ENCODE measurements around the gene SPACA9. TPM values are rescaled to one million over a fixed set of nuclear protein-coding genes. Genes with fewer than 3 reads are reported as not detected.
A peak's percentile ranks its signal among the peaks of the same experiment; 100 is the strongest.

Gene SPACA9
- total and polyA plus RNA-seq, 2 of the 4 experiments (the other 2 are of a cell fraction), result 0.90 to 4.9 TPM

GRCh38 chr9:132937463-132937901 is 58.8 kb downstream of the SPACA9 start:
- TF ChIP-seq BHLHE40 (IDR thresholded peaks at IDR 0.05; ENCODE audit: low read depth, low read length), result no peak
- TF ChIP-seq NFE2L2 (IDR thresholded peaks at IDR 0.05; ENCODE audit: low read depth, low read length), result no peak
- TF ChIP-seq RFX5 (IDR thresholded peaks at IDR 0.05; ENCODE audit: low read depth, low read length), result no peak
- TF ChIP-seq ELK1 (IDR thresholded peaks at IDR 0.05; ENCODE audit: borderline replicate concordance, low read depth, low read length), result no peak
- TF ChIP-seq SMC3 (IDR thresholded peaks at IDR 0.05; ENCODE audit: low read depth, low read length), result no peak
- no peak for TF ChIP-seq RCOR1 (IDR thresholded peaks at IDR 0.05; ENCODE audit: insufficient replicate concordance, low read length)
- TF ChIP-seq MAZ (IDR thresholded peaks at IDR 0.05; ENCODE audit: borderline replicate concordance, low read depth, low read length), result no peak
- TF ChIP-seq MAFK (IDR thresholded peaks at IDR 0.05; ENCODE audit: low read depth, low read length), result no peak

More at GRCh38 chr9:132937463-132937901, 58.8 kb downstream of the SPACA9 start:
- Histone ChIP-seq H3K14ac (replicated peaks; ENCODE audit: low read depth, low read length) (no peak overlapping the region), H3K79me1 (ENCODE audit: low read depth in 1 of 2, low read length in 2 of 2) (peaks cover 47 to 81% of the 10 kb centered on the region in 2 experiments), H4K20me1 (ENCODE audit: insufficient read depth, low read length) (peaks cover 32% of the 10 kb centered on the region; the same call in 1 of the 2 replicates), H2BK120ac (ENCODE audit: low read depth, low read length) (peak overlapping the region; percentile 5; the same call in 1 of the 2 replicates), H3K9ac (ENCODE audit: low read depth, low read length) (no peak overlapping the region), H2BK5ac (ENCODE audit: low read depth, low read length, poor library complexity, severe bottlenecking) (peak overlapping the region; percentile 26), H3K23ac (ENCODE audit: low read depth, low read length) (0 out of 2 replicates have a peak overlapping the region, but pooled peaks have one; percentile 67), H3K27me3 (ENCODE audit: control insufficient read depth, insufficient read depth, low read length) (no peaks in the 10 kb centered on the region), H3K4me3 (ENCODE audit: insufficient read depth, low read depth, low read length) (no peak overlapping the region), H3K56ac (ENCODE audit: extremely low read depth, insufficient read depth, low read length) (no peak overlapping the region), H4K8ac (ENCODE audit: low read depth in 2 of 2, low read length in 2 of 2) (no peak overlapping the region; a peak in 1 of 4 replicates), H4K91ac (ENCODE audit: insufficient read depth, low read depth, low read length) (no peak overlapping the region), H3K4ac (ENCODE audit: low read depth, low read length) (peak overlapping the region; percentile 11; the same call in 1 of the 2 replicates), H2AK5ac (ENCODE audit: low read depth, low read length) (peak overlapping the region; percentile 21; the same call in 1 of the 2 replicates), H3K4me1 (ENCODE audit: control insufficient read depth, insufficient read depth, low read length) (peaks cover 11% of the 10 kb centered on the region), H2AK9ac (replicated peaks; ENCODE audit: low read depth, low read length, poor library complexity) (no peak overlapping the region), H4K5ac (ENCODE audit: low read depth, low read length) (no peak overlapping the region), H3K9me3 (ENCODE audit: control insufficient read depth, insufficient read depth, low read length) (no peaks in the 10 kb centered on the region), H3K27ac (ENCODE audit: insufficient read depth, low read length) (no peak overlapping the region), H3K4me2 (ENCODE audit: low read depth, low read length) (peak overlapping the region; percentile 13; the same call in 1 of the 2 replicates), H2BK15ac (ENCODE audit: low read depth, low read length) (no peak overlapping the region), H2AFZ (replicated peaks; ENCODE audit: low read length, poor library complexity) (no peak overlapping the region), H3K36me3 (ENCODE audit: control insufficient read depth, insufficient read depth, low read length) (peaks cover 3% of the 10 kb centered on the region), H2BK20ac (ENCODE audit: low read depth, low read length) (no peak overlapping the region), H3K9me1 (ENCODE audit: insufficient read depth, low read length) (peaks cover 15% of the 10 kb centered on the region), H3K18ac (ENCODE audit: low read depth, low read length) (no peak overlapping the region)
- CTCF ChIA-PET, result no interaction called here
- WGBS, 2 experiments (ENCODE audit: extremely low coverage in 2 of 2, insufficient read length in 1 of 2), result no CpG with 5 or more reads among the region's 7 CpGs
- no TSS peak for BruUV-seq (replicated peaks)
- dilution Hi-C loops (cut with HindIII; ENCODE audit: low sequenced_read_pairs, unreplicated experiment), result no loop called here
- intact Hi-C loops (cut with micrococcal nuclease), result no loop called here
- DNase-seq, result peak; percentile 27
- ATAC-seq (ENCODE audit: low read depth), result peak; percentile 30
- in situ Hi-C loops (cut with MboI; ENCODE audit: low sequenced_read_pairs), result no loop called here
- POLR2A ChIA-PET (ENCODE audit: unreplicated experiment), result no interaction called here
